Measurements from ENCODE around the gene F12. TPM values are rescaled to one million over a fixed set of nuclear protein-coding genes. Genes with fewer than 3 reads are reported as not detected.
A peak's percentile ranks its signal among the peaks of the same experiment; 100 is the strongest.

The F12 gene
- total RNA-seq, 5 donors from 2014 or later (not counting 1 experiment from before 2014, with no cell fraction given): 0.28 to 0.98 (median 0.42) TPM; not detected in 1

DNA sequence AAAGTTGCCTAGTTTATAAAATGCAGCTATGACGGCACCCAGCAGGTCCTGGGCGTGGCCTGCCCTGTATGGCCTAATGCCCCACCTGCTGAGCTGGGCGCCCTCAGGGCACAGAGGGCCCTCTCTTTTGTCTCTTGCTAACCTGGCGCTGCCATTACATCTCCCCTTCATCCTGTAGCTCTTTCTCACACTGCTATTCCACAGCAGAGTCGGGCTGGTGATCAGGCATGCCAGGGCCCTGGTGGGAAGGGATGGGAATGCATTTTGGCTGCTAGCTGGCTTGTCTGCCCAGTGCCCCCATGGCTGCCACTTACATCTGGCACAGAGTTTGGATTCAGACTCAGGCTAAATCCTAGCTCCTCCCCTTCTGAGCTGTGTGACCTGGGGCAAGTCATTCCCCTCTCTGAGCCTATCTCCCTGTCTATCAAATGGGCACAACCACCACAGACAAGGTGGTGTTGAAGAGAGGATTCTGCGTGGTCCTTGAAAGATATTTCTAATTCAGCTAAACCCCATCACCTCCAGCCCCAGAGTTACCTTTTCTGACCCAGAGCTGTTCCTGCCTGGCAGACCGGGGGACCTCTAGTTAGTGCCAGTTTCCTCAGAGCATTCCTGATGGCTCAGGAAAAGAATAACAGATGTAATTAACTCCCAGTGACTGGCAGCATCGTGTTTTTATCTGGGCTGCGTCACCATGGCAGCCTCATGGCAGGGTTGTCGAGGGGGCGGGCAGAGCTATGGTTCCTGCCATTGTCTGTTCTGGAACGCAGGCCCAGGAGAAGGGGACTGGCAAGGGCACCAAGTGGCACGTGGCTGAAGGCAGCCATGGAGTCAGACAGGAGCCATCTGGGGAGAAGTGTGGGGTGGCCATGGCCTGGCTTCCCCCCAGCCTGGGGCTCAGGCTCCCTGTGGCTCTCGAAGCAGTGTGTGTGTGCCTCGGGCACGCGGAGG, 43.6 kb upstream of the F12 start:
- DNase-seq (no peak), ATAC-seq (replicated peaks in 1 of 4) (no peak)

DNA sequence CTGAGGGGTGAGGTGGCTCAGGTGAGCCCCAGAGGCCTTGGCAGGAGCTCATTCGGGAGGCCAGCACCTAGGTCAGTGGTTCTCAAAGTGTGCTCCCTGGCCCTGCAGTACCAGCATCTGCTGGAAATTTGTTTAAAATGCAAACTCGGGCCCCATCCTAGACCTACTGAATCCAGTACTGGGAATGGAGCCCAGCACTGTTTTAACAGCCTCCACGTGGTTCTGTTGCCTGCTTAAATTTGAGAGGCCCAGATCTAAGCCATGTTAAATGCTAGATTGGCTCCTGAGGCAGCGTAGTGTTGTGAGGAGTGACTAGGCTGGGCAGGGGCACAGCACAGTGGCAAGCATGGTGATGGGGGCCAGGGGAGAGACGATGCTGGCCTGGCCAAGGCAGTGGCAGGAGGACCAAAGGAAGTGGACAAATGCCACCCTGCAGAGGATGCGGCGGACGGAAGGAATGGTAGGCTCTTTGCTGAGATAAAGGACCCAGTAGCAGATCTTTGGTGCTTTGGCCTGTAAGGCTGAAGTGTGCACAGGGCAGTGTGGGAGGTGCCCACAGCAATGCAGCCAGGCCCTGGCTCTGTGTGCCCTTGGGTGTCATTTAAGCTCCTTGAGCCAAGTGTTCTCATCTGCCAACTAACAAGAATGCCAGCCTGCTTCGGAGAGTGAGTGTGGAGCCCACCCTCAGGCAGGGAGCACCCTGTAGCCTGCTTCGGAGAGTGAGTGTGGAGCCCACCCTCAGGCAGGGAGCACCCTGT, 41.5 kb upstream of the F12 start:
- Histone ChIP-seq H3K9me3 (no peaks in the 10 kb centered on the region), H3K4me1 (ENCODE audit: control insufficient read depth in 1 of 2, extremely low read depth in 1 of 2, insufficient read depth in 2 of 2, low read length in 2 of 2) (peaks cover 9 to 59% of the 10 kb centered on the region in 2 experiments), H3K27ac (ENCODE audit: low read length) (no peak overlapping the region), H3K27me3 (replicated peaks in 1 of 2; ENCODE audit: control insufficient read depth in 2 of 2, extremely low read depth in 1 of 2, insufficient read depth in 2 of 2, low read length in 1 of 2) (peaks cover 0 to 4% of the 10 kb centered on the region in 2 experiments), H3K4me3 (ENCODE audit: control insufficient read depth in 1 of 2, extremely low read depth in 1 of 2, low read length in 1 of 2) (no peak overlapping the region), H3K36me3 (ENCODE audit: control insufficient read depth in 2 of 2, extremely low read depth in 1 of 2, insufficient read depth in 1 of 2, low read length in 1 of 2) (no peaks in the 10 kb centered on the region)
- POLR2A ChIA-PET: interaction anchor here in 1 of 2 donors (1.3 kb wide), 1 partner anchor 27 kb away, joined by 3 read pairs; no protein-coding TSS in a partner anchor
- H3K4me1 Mint-ChIP-seq: peaks cover 36 to 40% (median 38%) of the 10 kb centered on the region in 3 donors
- WGBS (ENCODE audit: insufficient coverage): 94% methylated on average over 8 of the region's 10 CpGs
- CTCF ChIA-PET: interaction anchor here (0.8 to 6.4 kb wide), 2 partner anchors 46 to 48 kb away, joined by 3 to 90 read pairs; no protein-coding TSS in a partner anchor
- H3K4me3 Mint-ChIP-seq: no peak overlapping the region
- no peaks in the 10 kb centered on the region for H3K9me3 Mint-ChIP-seq
- H3K36me3 Mint-ChIP-seq: no peaks in the 10 kb centered on the region
- DNase-seq (no peak), ATAC-seq (replicated peaks in 1 of 4) (no peak)
- H3K27ac Mint-ChIP-seq: peak overlapping the region in 1 of 2 donors; percentile 59
- no peaks in the 10 kb centered on the region for H3K27me3 Mint-ChIP-seq

More for the DNA sequence above, 43.6 kb upstream of the F12 start:
- Histone ChIP-seq H3K27ac (ENCODE audit: low read length) (no peak overlapping the region), H3K27me3 (replicated peaks in 1 of 2; ENCODE audit: control insufficient read depth in 2 of 2, extremely low read depth in 1 of 2, insufficient read depth in 2 of 2, low read length in 1 of 2) (peaks cover 0 to 4% of the 10 kb centered on the region in 2 experiments), H3K9me3 (no peaks in the 10 kb centered on the region), H3K4me1 (ENCODE audit: control insufficient read depth in 1 of 2, extremely low read depth in 1 of 2, insufficient read depth in 2 of 2, low read length in 2 of 2) (peaks cover 0 to 62% of the 10 kb centered on the region in 2 experiments), H3K4me3 (ENCODE audit: control insufficient read depth in 1 of 2, extremely low read depth in 1 of 2, low read length in 1 of 2) (no peak overlapping the region), H3K36me3 (ENCODE audit: control insufficient read depth in 2 of 2, extremely low read depth in 1 of 2, insufficient read depth in 1 of 2, low read length in 1 of 2) (peaks cover 0 to 3% of the 10 kb centered on the region in 2 donors)
- peaks cover 32 to 41% (median 37%) of the 10 kb centered on the region in 3 donors for H3K4me1 Mint-ChIP-seq
- H3K4me3 Mint-ChIP-seq: peak overlapping the region in 2 of 3 donors; percentile 55 to 81
- H3K27me3 Mint-ChIP-seq: no peaks in the 10 kb centered on the region
- H3K36me3 Mint-ChIP-seq: no peaks in the 10 kb centered on the region
- no peak overlapping the region for H3K27ac Mint-ChIP-seq
- POLR2A ChIA-PET: interaction anchor here (0.6 to 1.1 kb wide), 3 partner anchors 9 to 44 kb away, joined by 3 to 4 read pairs (median 3); no protein-coding TSS in a partner anchor
- WGBS (ENCODE audit: insufficient coverage): 89% methylated on average over 11 of the region's 17 CpGs
- H3K9me3 Mint-ChIP-seq: no peaks in the 10 kb centered on the region
- CTCF ChIA-PET: interaction anchor here (0.6 to 6.4 kb wide), 5 partner anchors 49 to 451 kb away, joined by 5 to 94 read pairs (median 10); no protein-coding TSS in a partner anchor

DNA sequence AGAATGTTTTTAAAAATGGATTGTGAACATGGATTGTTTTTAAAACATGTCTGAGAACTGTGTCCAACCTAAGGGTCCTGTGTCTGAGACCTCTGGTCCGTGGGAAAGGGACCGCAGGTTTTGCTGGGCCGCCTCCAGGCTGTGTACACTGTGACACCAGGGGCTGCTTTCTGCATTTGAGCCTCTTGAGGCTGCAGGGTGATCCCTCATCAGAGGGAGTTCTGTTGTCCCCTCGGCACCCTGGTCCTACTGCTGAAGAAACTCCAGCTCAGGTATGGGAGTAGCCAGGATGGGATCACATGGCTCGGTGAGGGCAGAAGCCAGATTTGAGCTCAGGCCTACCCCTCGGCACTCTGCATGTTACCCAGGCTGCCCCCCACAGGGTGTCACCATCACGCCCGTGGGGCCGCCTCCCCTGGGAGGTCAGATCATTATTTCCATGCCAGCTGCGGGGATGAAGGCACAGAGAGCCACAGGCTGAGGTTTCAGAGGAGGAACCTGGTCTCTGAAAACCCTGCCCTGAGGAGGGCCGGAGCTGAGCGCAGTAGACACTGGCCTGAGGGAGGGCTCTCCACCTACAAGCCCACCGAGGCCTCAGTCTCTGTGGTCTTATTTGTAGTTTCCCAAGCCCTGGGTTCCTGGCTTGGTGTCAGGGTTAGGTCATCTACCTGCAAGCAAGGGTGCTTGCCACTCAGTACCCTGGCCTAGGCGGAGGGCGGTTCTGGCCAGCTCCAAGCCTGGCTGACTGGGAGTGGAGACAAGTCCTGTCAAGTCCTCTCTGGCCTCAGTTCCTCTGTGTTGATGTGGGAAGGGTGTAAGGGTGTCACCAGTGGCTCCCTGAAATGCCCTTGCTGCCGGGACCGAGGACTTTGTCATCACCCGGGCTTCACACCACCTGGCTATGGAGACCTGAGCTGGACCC, 40.0 kb upstream of the F12 start:
- H3K4me1 Mint-ChIP-seq: peaks cover 50 to 54% (median 53%) of the 10 kb centered on the region in 3 donors

DNA sequence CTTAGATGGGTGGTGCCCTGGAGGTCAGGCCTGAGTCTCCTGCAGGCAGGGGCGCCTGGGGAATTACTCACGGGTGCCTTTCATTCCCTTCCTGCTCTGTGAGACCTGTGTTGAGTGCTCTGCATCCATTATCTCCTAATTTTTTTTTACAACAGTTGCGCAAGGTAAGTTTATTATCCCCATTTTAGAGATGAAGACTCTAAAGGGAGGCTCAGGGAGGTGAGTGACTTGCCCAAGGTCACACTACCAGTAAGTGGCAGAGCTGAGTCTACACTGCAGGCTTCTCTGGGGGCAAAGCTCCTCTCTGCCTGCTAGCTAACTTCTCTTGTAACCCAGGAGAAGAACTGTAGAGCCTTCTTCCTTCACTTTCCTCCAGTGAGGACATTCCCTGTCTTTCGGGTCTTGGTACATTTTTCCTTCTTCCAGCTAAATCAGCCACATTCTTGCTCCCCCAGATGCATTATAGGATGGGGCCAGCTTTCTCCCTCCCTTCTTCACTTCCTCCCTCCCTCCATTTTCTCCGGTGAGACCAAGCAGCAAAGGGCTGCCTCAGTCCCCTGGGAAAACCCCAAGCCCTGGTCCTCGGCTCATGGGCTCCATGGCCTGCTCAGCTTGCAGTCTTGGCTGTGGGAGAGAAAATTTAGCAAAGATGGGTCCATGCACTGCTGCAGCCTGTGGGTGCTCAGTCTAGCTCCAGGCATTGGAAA, 39.0 kb upstream of the F12 start:
- POLR2A ChIA-PET: interaction anchor here in 1 of 2 donors (0.6 kb wide), 1 partner anchor 22 kb away, joined by 5 read pairs; the partner anchor contains the start of gene GRK6
- H3K4me1 ChIP-seq (ENCODE audit: control insufficient read depth in 1 of 2, extremely low read depth in 1 of 2, insufficient read depth in 2 of 2, low read length in 2 of 2): peaks cover 19 to 69% of the 10 kb centered on the region in 2 experiments
- no peak for DNase-seq

More for the DNA sequence above, 40.0 kb upstream of the F12 start:
- CTCF ChIA-PET: interaction anchor here in 1 of 2 donors (3.1 kb wide), 1 partner anchor 46 kb away, joined by 19 read pairs; no protein-coding TSS in a partner anchor
- 81% methylated on average over 16 of the region's 18 CpGs for WGBS (ENCODE audit: insufficient coverage)
- Histone ChIP-seq H3K9me3 (no peaks in the 10 kb centered on the region), H3K27me3 (replicated peaks in 1 of 2; ENCODE audit: control insufficient read depth in 2 of 2, extremely low read depth in 1 of 2, insufficient read depth in 2 of 2, low read length in 1 of 2) (peaks cover 0 to 4% of the 10 kb centered on the region in 2 experiments), H3K36me3 (ENCODE audit: control insufficient read depth in 2 of 2, extremely low read depth in 1 of 2, insufficient read depth in 1 of 2, low read length in 1 of 2) (no peaks in the 10 kb centered on the region), H3K27ac (ENCODE audit: low read length) (no peak overlapping the region), H3K4me3 (ENCODE audit: control insufficient read depth in 1 of 2, extremely low read depth in 1 of 2, low read length in 1 of 2) (no peak overlapping the region), H3K4me1 (ENCODE audit: control insufficient read depth in 1 of 2, extremely low read depth in 1 of 2, insufficient read depth in 2 of 2, low read length in 2 of 2) (peaks cover 19 to 69% of the 10 kb centered on the region in 2 experiments)
- ATAC-seq (replicated peaks in 1 of 4) (no peak), DNase-seq (no peak)
- Mint-ChIP-seq H3K27me3 (no peaks in the 10 kb centered on the region), H3K9me3 (no peaks in the 10 kb centered on the region), H3K4me3 (peak overlapping the region in 1 of 3 donors; percentile 65), H3K36me3 (no peaks in the 10 kb centered on the region), H3K27ac (no peak overlapping the region)
- POLR2A ChIA-PET: interaction anchor here (0.6 to 1.3 kb wide), 2 partner anchors 28 to 40 kb away, joined by 3 to 8 read pairs; partner anchors contain the start of gene F12 (in 1 of the 2)

More for the DNA sequence above, 39.0 kb upstream of the F12 start:
- CTCF ChIA-PET: interaction anchor here (1.4 to 3.1 kb wide), 2 partner anchors 45 to 46 kb away, joined by 4 to 19 read pairs; no protein-coding TSS in a partner anchor
- Mint-ChIP-seq H3K4me1 (peaks cover 50 to 54% (median 53%) of the 10 kb centered on the region in 3 donors), H3K27ac (peak overlapping the region; percentile 36 to 71), H3K36me3 (no peaks in the 10 kb centered on the region), H3K9me3 (no peaks in the 10 kb centered on the region), H3K4me3 (peak overlapping the region; percentile 46 to 69 (median 65)), H3K27me3 (no peaks in the 10 kb centered on the region)
- no peak for ATAC-seq (replicated peaks in 1 of 4)
- 100% methylated on average over 1 of the region's 6 CpGs for WGBS (ENCODE audit: insufficient coverage)
- H3K9me3 ChIP-seq: no peaks in the 10 kb centered on the region
- no peaks in the 10 kb centered on the region for H3K36me3 ChIP-seq (ENCODE audit: control insufficient read depth in 2 of 2, extremely low read depth in 1 of 2, insufficient read depth in 1 of 2, low read length in 1 of 2)
- H3K27ac ChIP-seq (ENCODE audit: low read length): peak overlapping the region; percentile 12
- H3K27me3 ChIP-seq (replicated peaks in 1 of 2; ENCODE audit: control insufficient read depth in 2 of 2, extremely low read depth in 1 of 2, insufficient read depth in 2 of 2, low read length in 1 of 2): peaks cover 0 to 4% of the 10 kb centered on the region in 2 experiments
- no peak overlapping the region for H3K4me3 ChIP-seq (ENCODE audit: control insufficient read depth in 1 of 2, extremely low read depth in 1 of 2, low read length in 1 of 2)
